ENCODE results near the gene FFAR1.

Gene FFAR1

GRCh38 chr19:35347171-35347929, at the start of gene FFAR1:
Gene FFAR1, plus strand, starts transcription at chr19:35347902. Its CDS starts 3,650 bp downstream, at chr19:35351552.
- DNase-seq (ENCODE audit: low read depth) = no peak

GRCh38 chr19:35297922-35298321, 49.8 kb upstream of the FFAR1 start:
- no peak for DNase-seq (ENCODE audit: low read depth)

- DNase-seq (ENCODE audit: low read depth) = no peak
Observed at GRCh38 chr19:35298561-35298972, 49.1 kb upstream of the FFAR1 start.

- DNase-seq (ENCODE audit: low read depth) = no peak
Observed at GRCh38 chr19:35299523-35300338, 48.0 kb upstream of the FFAR1 start.

- no peak for DNase-seq (ENCODE audit: low read depth)
Observed at GRCh38 chr19:35300339-35300649, 47.4 kb upstream of the FFAR1 start.

GRCh38 chr19:35301961-35302360, 45.7 kb upstream of the FFAR1 start:
- no peak for DNase-seq (ENCODE audit: low read depth)

- DNase-seq (ENCODE audit: low read depth) = no peak
Observed at GRCh38 chr19:35302446-35302845, 45.3 kb upstream of the FFAR1 start.

GRCh38 chr19:35303357-35303915, 44.3 kb upstream of the FFAR1 start:
- no peak for DNase-seq (ENCODE audit: low read depth)

GRCh38 chr19:35304036-35304435, 43.7 kb upstream of the FFAR1 start:
- DNase-seq (ENCODE audit: low read depth) = no peak

- DNase-seq (ENCODE audit: low read depth) = no peak
Observed at GRCh38 chr19:35305181-35305580, 42.5 kb upstream of the FFAR1 start.

GRCh38 chr19:35306473-35307246, 41.0 kb upstream of the FFAR1 start:
- DNase-seq (ENCODE audit: low read depth) = no peak

GRCh38 chr19:35307931-35308330, 39.8 kb upstream of the FFAR1 start:
- DNase-seq (ENCODE audit: low read depth) = no peak

GRCh38 chr19:35308910-35309309, 38.8 kb upstream of the FFAR1 start:
- no peak for DNase-seq (ENCODE audit: low read depth)

GRCh38 chr19:35309481-35310279, 38.0 kb upstream of the FFAR1 start:
- DNase-seq (ENCODE audit: low read depth) = no peak

- DNase-seq (ENCODE audit: low read depth) = no peak
Observed at GRCh38 chr19:35310331-35310730, 37.4 kb upstream of the FFAR1 start.

- DNase-seq (ENCODE audit: low read depth) = no peak
Observed at GRCh38 chr19:35310811-35311465, 36.8 kb upstream of the FFAR1 start.

- no peak for DNase-seq (ENCODE audit: low read depth)
Observed at GRCh38 chr19:35311901-35312665, 35.6 kb upstream of the FFAR1 start.

- no peak for DNase-seq (ENCODE audit: low read depth)
Observed at GRCh38 chr19:35313587-35313986, 34.1 kb upstream of the FFAR1 start.

- no peak for DNase-seq (ENCODE audit: low read depth)
Observed at GRCh38 chr19:35314031-35314430, 33.7 kb upstream of the FFAR1 start.

GRCh38 chr19:35314858-35315470, 32.7 kb upstream of the FFAR1 start:
- no peak for DNase-seq (ENCODE audit: low read depth)

All from EH (cell line).